GM21529 (cell line): Measurements from ENCODE around the gene CHST15.

Experiments used
- ATAC-seq: cut with Tn5 transposase; IDR thresholded peaks from one replicate; pipeline ENCODE4 v1.9.1; 2021; ENCODE audit not compliant: unreplicated experiment

CHST15 gene

DNA sequence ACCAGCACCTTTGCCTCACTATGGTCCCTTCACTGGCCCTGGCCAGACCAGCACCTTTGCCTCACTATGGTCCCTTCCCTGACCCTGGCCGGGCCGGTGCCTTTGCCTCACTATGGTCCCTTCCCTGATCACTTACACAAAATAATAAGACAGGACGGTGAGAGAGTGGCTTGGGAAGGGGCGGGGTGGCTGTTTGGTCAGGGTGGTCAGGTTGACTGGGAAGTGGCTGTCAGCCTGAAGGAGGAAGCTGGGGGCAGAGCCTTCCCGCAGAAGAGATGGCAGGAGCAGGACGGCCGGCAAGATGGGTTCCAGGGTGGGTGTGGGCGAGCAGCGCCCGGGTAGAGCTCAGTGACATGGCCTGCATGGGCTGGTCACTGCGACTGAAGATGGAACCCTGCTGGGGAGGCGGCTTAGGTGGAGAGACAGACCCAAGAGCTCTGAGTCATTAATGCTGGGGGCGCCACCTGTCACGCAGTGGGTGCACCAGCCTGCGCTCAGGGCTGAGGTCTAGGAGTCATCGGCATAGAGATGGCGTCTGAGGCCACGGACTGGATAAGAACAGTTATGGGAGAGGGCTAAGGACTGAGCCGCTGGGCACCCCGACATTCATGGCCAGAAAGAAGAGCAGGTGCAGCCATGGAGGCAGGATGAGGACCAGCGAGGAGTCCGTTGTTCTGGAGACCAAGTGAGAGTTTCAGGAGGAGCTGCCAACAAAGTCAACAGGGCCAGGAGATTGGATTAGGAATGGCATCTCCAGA is 91.8 kb downstream of the CHST15 start:
- ATAC-seq = no peak

DNA sequence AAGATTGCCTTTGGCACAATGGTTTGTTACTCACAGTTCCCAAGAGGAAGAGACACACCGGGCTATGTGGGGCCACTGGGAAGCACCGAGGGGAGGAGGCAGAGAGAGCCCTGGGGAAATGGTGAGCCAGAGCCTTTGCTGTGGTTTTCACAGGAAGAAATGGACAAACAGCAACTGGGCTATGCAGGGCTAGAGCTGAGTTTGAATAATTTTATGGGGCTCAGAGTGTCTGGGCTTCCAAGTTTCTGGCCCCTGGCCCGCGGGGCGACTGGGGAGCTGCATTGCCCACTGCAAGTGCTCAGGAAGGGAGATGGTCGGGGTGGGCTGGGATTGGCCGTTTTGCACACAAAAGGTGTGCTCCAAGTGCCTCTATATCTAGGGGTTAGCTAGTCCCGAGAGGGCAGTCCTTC is 92.6 kb downstream of the CHST15 start:
- ATAC-seq = no peak

DNA sequence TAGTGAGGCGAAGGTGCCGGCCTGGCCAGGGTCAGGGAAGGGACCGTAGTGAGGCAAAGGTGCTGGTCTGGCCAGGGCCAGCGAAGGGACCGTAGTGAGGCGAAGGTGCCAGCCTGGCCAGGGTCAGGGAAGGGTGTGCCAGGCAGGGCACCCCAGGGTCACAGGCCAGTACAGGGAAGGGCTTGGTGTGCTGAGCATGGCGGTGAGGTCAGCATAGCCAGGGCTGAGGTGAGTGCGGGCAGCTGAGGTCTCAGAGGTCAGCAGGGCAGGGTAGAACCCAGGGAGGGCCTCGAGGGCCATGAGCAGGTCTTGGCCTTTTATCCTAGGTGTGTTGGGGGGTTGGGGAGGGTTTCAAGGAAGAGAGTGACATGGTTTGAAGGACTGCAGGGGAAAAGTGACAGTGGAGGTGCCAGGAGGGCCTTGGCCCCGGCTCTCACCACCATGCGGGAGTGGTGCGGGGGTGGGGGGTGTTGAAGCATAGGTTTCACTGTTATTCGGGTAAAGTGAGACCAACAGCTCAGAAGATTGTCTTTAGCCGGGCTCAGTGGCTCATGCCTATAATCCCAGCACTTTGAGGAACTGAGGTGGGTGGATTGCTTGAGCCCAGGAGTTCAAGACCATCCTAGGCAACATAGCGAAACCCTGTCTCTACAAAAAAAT is 93.3 kb downstream of the CHST15 start:
- ATAC-seq = no peak

DNA sequence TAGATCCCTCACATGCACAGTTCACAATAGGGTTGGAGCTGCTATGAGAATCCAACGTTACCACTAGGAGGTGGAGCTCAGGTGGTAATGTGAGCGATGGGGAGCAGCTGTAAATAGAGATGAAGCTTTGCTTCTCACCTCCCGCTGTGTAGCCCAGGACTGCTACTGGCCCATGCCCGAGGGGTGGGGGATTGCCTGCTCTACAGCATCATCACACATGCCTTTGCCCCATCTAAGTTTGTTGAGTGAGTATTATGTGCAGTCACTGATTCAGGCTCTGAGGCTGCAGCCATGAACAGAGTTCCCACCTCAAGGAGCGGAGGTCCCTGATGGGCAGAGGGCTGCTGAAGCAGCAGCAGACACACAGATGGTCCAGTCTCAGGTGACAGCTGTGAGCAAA is 94.1 kb downstream of the CHST15 start:
- ATAC-seq = no peak

DNA sequence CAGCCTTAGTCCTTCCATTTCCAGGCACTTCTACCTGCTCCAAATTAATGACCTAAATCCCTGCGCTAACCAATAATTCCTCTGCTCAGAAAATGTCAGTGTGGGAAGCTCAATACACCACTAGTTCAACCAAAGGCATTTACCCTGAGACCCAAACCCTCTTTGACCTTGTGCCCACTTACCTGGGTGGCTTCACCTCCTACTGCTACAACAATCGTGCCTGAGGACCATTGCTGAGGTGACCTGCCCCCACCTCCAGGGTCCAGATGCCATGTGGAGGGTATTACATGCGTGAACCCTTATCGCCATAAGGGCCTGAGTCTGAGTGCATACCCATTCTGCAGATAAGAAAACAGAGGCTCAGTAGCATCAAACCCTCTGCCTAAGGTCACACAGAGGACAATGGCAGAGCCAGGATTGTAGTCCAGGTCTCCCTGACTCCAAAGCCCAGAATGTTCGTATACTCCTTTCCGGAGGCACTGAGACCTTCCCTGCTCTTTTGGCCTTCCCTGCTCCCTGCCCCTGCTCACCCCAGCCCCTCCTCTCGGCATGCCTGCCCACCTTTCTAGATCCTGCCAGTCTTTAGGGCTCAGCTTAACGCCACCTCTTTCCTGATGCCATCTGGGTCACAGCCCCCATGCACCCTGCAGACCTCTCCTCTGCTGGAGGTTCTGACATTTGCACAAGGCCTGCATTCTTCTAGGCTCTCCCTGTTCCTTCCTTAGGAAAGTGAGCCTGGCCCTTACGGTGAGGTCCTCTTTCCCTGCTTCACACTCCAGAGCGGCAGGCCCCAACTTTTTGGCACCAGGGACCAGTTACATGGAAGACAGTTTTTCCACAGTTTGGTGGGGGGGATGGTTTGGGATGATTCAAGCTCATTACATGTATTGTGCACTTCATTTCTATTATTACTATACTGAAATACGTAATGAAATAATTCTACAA is 94.9 kb downstream of the CHST15 start:
- ATAC-seq = no peak

DNA sequence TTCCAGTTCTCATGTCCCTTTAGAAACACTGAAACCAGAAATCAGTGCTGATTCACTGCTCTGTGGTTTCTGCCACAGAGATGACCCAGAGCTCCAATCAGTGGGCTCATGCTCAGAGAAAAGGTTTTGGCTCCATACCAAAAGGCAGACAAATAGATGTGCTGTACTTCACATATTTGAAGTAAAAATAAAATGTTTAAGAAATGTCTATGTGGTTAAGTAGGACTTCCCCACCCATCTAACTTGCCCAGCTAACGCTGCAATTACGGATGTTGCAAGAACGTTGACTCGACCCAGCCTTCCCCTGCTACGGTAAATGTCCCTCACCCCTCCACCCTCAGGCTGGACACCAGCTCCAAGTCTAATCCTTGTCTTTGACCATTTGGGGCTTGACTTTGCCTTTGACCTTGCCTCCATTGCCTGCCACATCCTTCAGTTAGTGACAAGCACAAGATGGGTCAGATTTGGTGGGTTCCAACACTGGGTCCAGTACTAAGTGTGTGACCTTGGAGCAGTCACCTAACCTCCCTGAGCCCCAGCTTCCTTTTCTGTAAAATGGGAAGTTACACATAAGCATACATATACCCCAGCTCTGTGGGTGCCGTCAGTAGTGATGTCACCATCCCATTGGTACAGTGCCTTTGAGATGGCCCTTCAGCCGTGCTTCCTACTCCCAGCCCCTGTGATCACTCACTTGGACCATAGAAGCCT is 95.8 kb downstream of the CHST15 start:
- no peak for ATAC-seq

DNA sequence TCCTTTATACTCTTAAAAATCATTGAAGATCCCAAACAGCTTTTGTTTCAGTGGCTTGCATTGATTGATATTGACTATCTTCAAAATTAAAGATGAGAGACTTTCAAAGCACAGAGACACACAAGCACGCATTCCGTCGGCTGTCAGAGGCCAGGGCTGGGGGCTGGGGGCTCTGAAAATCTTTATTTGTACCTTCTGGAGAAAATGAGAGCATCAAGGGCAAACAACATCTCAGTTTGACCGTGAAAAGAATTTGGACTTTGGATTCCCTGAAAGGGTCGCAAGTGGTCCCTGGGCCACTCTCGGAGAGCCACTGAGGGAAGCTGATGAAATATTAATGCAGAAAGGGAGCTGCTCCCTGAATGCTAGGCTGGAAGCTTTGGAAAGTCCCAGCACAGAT is 96.4 kb downstream of the CHST15 start:
- no peak for ATAC-seq

DNA sequence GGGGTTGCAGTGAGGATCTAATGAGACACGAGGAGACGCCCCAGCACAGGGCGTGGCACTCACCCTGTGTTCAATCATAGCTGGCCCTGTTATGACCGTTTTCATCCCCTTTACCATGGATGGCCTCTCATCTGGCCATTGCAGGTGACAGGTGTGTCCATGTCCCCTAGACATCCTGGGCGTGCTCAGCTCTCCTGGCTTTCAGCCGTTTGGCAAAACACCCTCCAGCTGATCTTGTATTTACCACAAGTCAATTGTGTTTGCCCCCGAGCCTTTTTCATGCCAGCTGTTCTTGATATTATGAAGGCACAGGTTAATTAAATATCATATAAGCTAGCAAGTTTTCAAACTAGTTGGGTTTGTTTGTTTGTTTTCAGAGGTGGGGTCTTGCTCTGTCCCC is 97.1 kb downstream of the CHST15 start:
- ATAC-seq = no peak

DNA sequence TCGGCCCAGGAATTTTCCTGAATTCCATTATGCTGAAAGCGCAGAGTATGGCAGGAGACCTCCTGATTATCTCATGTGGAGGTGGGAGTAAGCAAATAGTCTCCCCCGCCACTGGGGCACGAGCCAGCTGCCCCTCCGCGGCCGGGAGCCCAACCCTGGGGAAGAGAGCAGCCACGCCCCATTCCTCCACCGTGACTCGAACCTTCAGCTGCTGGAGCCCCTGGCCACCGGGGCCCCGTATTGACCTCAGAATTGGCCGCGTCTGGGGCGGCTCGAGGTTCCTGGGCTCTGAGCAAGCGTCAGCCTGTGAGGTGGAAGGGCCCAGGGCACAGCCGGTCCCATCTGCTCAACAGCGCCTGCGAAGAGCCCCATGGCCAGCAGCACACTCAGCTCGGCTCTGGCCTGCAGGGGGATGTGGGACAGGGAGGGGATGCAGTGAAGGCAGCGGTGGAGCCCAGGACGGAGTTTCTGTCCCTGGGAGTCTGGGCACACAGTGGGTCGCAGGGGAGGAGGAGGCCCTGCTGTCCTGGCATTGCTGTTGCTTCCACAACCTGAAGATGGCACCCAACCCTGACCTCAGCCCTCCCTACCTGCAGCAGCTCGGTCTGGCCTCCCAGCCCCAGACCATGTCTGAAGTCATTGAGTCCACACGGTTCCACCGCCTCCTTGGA is 97.8 kb downstream of the CHST15 start:
- peak; percentile 62 for ATAC-seq

DNA sequence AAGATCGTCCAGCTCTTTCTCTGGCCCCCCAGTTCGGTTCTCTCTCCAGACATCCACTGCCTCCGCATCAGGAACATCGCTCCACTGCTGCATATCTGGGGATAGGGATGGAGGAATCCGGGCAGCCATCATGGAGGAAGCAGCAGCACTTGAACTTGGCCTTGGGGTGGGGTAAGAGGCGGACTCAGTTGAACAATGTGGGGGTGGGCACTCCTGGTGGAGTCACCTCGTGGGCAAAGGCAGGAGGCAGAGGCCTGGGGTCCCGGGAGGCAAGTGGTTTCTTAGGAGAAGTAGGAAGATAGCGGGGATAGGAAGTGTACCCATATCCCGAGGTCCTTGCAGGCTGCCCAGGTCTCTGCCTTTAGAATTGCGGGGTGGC is 98.3 kb downstream of the CHST15 start:
- no peak for ATAC-seq

DNA sequence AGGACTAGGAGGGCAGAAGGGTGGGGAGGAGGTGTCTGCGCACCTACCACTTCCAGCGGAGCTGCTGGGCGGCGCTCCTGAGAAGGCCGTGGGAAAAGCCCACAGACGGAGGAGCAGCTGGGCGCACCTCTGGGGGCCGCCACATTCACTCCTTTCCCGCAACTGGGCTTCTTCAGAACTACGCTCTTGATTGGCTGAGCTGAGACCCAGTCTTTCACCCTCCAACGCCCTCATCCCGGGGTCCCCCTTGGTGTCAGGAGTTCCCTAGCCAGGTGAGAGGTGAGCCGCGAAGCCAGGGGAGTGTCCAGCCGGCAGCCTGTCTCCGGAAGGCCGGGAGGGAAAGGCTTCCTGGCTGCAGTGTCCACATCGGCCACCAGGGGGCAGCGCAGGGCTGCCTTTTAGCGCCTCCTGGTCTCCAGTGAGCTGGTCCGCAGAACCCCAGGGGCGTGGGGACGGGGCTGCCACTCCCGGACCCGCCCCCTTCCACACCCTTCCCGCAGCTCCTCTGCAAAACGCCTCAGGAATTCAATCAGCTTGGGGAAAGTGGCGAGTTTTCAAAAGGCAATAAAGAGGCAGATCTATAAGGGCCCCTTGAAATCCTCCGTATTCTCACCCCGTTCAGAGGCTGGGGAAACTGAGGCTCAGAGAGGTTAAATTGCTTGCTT is 98.8 kb downstream of the CHST15 start:
- peak; percentile 63 for ATAC-seq

DNA sequence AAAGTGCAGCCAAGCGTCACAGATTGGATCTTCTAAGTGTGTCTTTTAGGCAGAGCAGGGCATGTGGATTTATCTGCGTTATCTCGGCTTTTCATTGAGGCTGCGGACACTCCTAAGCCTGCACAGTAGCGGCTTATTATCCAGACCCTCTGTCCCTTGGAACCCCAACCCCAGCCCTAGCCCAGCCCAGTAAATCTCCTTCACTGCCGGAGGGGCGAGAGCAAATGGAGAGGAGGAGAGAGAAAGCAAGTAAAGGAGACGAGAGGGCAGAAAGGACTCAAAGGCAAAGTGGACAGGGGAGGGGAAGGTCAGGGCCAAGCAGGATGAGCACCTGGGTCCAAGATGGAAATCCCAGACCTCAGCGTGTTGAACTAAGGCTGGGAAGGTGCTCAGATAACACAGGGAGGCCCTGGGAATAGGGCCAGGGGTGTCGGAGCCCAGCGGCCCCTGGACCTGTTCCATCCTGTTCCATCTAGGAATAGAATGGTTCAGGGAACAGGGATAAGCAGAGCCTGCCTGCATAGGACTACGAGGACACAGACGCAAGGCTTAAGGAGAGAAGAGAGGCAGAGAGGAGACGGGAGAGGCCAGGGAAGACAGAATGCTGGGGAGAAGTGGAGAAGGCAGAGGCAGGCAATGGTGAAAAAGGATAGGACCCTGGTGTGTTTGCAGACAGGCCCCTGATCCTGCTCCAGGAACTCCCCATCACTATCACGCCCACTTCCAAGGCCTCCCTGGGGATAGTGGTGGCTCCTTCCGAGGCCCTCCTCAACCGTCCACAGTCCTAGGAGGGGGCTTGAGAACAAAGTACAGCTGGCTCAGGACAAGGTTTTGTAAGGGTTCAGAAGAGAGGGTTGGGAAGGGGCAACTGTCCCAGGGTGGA is 99.6 kb downstream of the CHST15 start:
- ATAC-seq = no peak

DNA sequence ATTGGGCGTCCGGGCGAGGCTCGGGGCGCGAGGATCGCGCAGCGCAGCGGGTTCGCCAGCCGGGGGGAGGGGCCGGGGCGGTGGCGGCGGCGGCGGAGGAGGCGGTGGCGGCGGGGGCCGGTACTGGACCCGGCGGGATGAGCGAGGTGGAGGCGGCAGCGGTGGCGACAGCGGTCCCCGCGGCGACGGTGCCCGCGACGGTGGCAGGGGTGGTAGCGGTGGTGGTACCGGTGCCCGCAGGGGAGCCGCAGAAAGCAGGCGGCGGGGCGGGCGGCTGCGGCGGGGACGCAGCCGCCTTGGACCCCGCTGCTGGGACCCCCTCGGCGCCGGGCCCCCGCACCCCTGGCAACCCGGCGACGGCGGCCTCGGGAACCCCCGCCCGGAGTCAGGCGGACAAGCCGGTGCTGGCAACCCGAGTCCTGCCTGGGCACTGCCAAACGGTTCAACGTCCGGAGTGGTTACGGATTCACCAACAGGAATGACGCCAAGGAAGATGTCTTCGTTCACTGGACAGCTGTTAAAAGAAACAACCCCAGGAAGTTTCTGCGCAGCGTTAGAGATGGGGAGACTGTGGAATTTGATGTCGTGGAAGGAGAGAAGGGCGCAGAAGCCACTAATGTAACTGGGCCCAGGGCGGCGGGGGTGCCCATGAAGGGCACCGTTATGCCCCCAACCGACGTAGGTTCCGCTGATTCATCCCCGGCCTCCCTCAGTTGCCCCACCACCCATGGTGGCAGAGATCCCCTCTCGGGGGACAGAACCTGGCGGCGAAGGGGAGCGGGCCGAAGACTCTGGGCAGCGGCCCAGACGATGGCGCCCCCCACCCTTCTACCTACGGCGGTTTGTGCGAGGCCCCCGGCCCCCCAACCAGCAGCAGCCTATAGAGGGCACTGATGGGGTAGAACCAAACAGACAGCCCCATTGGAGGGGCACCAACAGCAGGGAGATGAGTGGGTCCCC is 101.5 kb downstream of the CHST15 start:
- no peak for ATAC-seq

DNA sequence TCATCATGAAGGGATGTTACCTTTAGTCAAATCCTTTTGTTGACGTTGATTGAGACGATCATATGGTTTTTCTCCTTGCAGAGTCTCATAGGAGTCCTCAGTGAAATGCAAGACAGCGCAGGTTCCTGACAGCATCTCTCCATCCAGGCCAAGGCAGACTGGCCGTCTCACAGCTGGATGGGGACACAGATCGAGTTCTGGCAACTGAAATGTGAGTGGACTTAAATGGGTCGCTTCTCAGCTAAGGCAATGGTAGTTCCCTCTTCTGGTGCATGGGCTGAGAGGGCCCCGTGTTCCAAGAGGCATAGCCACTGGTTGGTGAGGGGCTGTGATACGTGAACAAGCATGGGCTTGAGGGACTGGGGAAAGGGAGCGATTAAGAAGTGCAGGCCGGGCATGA is 102.5 kb downstream of the CHST15 start:
- no peak for ATAC-seq

DNA sequence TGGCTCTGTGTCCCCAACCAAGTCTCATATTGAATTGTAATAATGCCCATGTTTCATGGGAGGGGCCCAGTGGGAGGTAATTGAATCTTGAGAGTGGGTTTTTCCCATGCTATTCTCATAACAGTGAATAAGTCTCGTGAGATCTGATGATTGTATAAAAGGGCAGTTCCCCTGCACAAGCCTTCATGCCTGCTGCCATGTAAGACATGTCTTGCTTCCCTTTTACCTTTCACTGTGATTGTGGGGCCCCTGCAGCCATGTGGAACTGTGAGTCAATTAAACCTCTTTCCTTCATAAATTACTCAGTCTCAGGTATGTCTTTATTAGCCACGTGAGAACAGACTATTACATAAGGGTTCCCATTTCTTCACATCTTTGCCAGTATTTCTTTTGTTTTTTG is 104.7 kb downstream of the CHST15 start:
- ATAC-seq = no peak

DNA sequence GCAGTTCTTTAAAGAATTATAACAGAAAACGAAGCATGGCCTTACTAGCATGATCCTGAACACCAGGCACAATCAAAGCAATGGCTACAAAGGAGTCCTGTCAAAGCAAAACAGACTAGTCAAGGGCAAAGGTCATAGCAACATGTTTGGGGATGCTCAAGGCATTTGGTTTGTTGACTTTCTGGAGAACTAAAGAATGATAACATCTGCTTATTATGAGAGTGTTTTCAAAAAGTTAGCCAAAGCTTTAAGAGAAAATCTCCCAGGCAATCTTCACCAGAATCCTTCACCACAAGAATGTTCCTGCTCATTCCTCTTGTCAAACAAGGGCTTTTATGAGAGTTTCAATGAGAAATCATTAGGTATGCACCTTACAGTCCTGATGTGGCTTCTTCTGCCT is 106.7 kb downstream of the CHST15 start:
- ATAC-seq = no peak

DNA sequence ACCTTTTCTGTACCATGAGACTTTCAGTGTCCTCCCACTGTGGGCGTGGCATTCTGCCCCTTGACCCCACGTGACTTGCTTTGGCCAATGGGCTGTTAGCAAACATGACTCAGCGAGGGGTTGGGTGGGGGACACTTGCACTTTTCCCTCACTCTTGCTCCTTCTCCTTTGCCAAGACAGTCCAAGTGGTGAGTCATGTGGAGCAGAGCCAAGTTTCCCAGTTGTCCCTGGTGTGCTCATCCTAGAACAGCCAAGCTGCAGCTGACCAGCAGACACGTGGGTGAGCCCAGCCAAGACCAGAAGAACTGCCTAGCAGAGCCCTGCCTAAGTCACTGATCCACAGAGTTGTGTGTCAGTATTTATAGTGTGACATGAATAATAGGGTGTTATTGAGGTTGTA is 119.0 kb downstream of the CHST15 start:
- ATAC-seq = no peak
